ENCODE measurements around the gene MFAP4.

The MFAP4 gene

GRCh38 chr17:19386051-19386929 lies 700 bp downstream of the MFAP4 start (continued):
- TF ChIP-seq ZNF518A (tag by site-specific recombination; conservative IDR thresholded peaks at IDR 0.05; ENCODE audit: low read depth) (no peak), KLF16 (tag by site-specific recombination; IDR thresholded peaks at IDR 0.05) (no peak), RBAK (tag by site-specific recombination; IDR thresholded peaks at IDR 0.05) (no peak), ZNF629 (tag by site-specific recombination; IDR thresholded peaks at IDR 0.05) (no peak), ZBTB6 (tag by site-specific recombination; IDR thresholded peaks at IDR 0.05) (0 out of 2 replicates have a peak, but pooled peaks have one; percentile 18), ZNF133 (tag by site-specific recombination; IDR thresholded peaks at IDR 0.05) (no peak), ZNF157 (tag by site-specific recombination; IDR thresholded peaks at IDR 0.05) (no peak), ZNF350 (tag by site-specific recombination; IDR thresholded peaks at IDR 0.05) (no peak), BCL11B (tag by site-specific recombination; IDR thresholded peaks at IDR 0.05; ENCODE audit: low read depth) (no peak), ZFP37 (tag by site-specific recombination; IDR thresholded peaks at IDR 0.05) (no peak), SP3 (tag by site-specific recombination; IDR thresholded peaks at IDR 0.05) (no peak), PRDM2 (tag by site-specific recombination; IDR thresholded peaks at IDR 0.05; ENCODE audit: borderline replicate concordance) (no peak), ZNF670 (tag by site-specific recombination; IDR thresholded peaks at IDR 0.05; ENCODE audit: low read depth) (no peak), ZNF544 (tag by site-specific recombination; IDR thresholded peaks at IDR 0.05) (no peak), SETDB1 (IDR thresholded peaks at IDR 0.05; ENCODE audit: insufficient read length, low read length) (no peak), ZNF112 (tag by site-specific recombination; IDR thresholded peaks at IDR 0.05) (no peak), ZNF121 (tag by site-specific recombination; IDR thresholded peaks at IDR 0.05) (no peak), KLF1 (tag by site-specific recombination; IDR thresholded peaks at IDR 0.05) (peak; percentile 85), ZNF266 (tag by site-specific recombination; IDR thresholded peaks at IDR 0.05; ENCODE audit: low read depth) (no peak), CTCF (tag by site-specific recombination; IDR thresholded peaks at IDR 0.05) (no peak), OVOL3 (tag by site-specific recombination; IDR thresholded peaks at IDR 0.05) (no peak), ZNF362 (tag by site-specific recombination; IDR thresholded peaks at IDR 0.05) (no peak), ZNF747 (tag by site-specific recombination; IDR thresholded peaks at IDR 0.05) (no peak), ZNF776 (tag by site-specific recombination; IDR thresholded peaks at IDR 0.05; ENCODE audit: borderline replicate concordance) (no peak)
